ENCODE results near the gene EAF1.

The EAF1 gene

DNA sequence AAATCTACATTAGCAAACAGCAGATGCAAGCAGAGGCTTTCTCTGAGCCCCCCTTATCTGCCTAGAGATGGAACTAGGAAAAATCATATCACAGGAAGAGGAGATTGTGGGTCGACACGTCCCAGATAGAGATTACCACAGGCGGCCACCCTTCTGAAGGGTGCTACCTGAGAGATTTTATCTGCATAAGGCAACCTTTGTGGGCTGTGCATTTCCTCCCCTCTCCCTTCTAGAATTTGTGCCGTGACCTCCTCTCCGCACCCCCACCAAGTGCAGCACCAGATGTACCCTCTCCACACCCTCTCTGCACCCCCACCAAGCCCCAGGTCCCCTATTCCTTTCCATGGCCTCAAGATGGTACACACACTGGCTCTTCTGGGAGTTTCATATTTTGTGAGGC, 27.4 kb upstream of the EAF1 start:
- TF ChIP-seq, protein P1, sequence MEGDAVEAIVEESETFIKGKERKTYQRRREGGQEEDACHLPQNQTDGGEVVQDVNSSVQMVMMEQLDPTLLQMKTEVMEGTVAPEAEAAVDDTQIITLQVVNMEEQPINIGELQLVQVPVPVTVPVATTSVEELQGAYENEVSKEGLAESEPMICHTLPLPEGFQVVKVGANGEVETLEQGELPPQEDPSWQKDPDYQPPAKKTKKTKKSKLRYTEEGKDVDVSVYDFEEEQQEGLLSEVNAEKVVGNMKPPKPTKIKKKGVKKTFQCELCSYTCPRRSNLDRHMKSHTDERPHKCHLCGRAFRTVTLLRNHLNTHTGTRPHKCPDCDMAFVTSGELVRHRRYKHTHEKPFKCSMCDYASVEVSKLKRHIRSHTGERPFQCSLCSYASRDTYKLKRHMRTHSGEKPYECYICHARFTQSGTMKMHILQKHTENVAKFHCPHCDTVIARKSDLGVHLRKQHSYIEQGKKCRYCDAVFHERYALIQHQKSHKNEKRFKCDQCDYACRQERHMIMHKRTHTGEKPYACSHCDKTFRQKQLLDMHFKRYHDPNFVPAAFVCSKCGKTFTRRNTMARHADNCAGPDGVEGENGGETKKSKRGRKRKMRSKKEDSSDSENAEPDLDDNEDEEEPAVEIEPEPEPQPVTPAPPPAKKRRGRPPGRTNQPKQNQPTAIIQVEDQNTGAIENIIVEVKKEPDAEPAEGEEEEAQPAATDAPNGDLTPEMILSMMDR (conservative IDR thresholded peaks at IDR 0.05) = no peak
- no peak overlapping the region for H3K27ac ChIP-seq

DNA sequence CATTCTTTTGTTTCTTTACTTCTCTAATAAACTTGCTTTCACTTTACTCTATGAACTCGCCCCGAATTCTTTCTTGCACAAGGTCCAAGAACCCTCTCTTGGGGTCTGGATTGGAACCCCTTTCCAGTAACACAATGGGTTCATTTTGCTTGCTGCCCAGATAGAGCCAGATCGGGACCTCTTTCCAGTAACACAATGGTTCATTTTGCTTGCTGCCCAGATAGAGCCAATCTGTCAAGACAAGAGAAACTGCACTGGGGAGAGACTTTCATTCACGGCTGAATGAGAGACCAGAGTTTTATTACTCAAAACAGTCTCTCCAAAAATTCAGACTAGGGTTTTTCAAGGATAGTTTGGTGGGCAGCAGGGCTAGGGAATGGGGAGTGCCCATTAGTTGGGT, 25.5 kb upstream of the EAF1 start:
- TF ChIP-seq, protein P1 (conservative IDR thresholded peaks at IDR 0.05) = no peak
- H3K27ac ChIP-seq = no peak overlapping the region

DNA sequence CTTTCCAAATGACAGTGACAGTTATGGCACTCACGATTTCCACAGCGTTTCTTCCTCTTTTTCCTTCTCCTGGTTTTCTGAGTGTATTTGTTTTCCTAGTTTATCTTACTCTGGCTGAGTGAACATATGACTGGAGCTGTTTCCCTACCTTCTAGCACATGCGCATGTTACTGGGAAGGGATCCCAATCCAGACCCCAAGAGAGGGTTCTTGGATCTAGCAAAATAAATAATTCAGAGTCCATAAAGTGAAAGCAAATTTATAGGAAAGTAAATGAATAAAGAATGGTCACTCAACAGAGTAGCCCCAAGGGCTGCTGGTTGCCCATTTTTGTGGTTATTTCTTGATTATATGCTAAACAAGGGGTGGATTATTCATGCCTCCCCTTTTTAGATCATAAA, 23.9 kb upstream of the EAF1 start:
- TF ChIP-seq, protein P1 (conservative IDR thresholded peaks at IDR 0.05) = no peak
- no peak overlapping the region for H3K27ac ChIP-seq

DNA sequence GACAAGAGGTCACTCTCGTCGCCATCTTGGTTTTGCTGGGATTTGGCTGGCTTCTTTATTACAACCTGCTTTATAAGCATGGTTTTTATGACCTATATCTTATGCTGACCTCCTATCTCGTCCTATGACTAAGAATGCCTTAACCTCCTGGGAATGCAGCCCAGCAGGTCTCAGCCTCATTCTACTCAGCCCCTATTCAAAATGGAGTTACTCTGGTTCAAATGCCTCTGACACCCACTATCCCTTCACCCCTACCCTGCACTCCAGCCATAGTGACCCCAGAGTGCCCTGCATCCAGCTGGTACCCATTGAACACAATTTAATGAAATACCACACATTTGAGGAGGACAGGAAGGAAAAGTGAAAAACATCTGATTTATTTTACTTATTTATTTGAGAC, 23.4 kb upstream of the EAF1 start:
- no peak overlapping the region for H3K27ac ChIP-seq
- TF ChIP-seq, protein P1 (conservative IDR thresholded peaks at IDR 0.05) = no peak

DNA sequence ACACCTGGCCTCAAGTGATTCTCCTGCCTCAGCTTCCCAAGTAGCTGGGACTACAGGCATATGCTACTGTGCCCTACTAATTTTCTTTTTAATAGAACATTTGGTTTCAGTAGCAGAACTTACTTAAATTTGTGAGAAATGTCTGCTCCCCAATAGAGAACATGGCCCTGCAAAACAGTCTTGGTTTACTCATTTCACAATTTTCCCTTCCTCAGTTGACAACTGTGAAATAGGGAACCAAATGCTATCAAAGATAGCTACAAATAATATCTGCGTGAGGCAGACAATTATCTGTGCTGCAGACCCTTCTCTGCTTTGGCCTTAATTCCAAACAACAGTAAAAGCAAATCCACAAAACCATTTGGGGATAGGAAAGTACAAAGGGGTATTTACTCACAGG, 22.6 kb upstream of the EAF1 start:
- TF ChIP-seq, protein P1 (conservative IDR thresholded peaks at IDR 0.05) = no peak

DNA sequence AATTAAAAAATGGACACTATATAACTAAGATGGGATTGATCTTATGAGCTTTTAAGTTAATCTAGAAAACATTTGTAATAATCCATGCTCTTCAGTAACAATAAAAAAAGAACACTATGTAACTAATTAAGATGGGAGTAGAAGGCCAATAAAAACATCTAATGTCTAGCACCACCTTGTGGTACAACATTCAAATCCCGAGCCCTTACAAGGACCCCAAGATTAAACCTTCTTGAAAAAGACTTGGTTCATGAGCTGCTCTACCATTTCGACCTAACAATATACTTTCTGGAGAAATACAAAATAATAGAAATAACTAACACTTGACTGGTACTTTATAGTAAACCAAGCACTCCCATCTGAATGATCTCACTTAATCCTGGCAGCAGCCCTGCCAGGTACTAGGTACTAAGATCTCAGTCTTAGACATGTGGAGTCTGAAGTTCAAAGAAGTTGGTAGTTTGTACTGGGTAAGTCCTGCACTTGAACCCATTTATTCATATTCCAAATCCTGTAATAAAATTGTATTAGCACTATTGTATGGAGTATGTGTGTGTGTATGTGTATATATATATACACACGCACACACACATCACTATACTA, 21.8 kb upstream of the EAF1 start:
- peak overlapping the region; percentile 19; the same call in 1 of the 2 replicates for H3K27ac ChIP-seq
- TF ChIP-seq, protein P1 (conservative IDR thresholded peaks at IDR 0.05) = peak; percentile 79

More for the DNA sequence above, 22.6 kb upstream of the EAF1 start:
- H3K27ac ChIP-seq = peak overlapping the region; percentile 19; the same call in 1 of the 2 replicates

DNA sequence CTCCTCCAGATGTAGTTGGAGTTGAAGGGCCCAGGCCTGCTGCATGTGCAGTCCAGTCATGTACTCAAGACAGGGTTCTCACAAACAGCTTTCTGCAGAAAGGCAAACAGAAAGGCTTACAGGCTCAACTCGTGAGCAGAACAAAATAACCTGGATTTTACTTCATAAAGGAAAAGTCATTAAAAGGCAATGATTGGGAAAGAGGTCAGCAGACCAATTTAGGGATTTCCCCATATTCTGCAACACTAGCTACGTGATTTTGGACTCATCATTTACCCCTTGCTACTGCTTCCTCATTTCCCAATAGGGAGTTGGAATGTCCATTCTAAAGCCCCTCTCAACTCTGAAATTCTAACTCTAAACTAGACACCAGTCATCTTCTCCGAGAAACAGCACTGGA, 18.2 kb upstream of the EAF1 start:
- TF ChIP-seq, protein P1 (conservative IDR thresholded peaks at IDR 0.05) = no peak

More for the DNA sequence above, 18.2 kb upstream of the EAF1 start:
- no peak overlapping the region for H3K27ac ChIP-seq
